GM21360 (cell line): ENCODE measurements around the gene PAQR6.

Source experiments
- ATAC-seq: cut with Tn5 transposase; IDR thresholded peaks from one replicate; pipeline ENCODE4 v1.9.1; 2021; ENCODE audit warnings: mild to moderate bottlenecking, moderate library complexity; ENCODE audit not compliant: unreplicated experiment

PAQR6 gene

DNA sequence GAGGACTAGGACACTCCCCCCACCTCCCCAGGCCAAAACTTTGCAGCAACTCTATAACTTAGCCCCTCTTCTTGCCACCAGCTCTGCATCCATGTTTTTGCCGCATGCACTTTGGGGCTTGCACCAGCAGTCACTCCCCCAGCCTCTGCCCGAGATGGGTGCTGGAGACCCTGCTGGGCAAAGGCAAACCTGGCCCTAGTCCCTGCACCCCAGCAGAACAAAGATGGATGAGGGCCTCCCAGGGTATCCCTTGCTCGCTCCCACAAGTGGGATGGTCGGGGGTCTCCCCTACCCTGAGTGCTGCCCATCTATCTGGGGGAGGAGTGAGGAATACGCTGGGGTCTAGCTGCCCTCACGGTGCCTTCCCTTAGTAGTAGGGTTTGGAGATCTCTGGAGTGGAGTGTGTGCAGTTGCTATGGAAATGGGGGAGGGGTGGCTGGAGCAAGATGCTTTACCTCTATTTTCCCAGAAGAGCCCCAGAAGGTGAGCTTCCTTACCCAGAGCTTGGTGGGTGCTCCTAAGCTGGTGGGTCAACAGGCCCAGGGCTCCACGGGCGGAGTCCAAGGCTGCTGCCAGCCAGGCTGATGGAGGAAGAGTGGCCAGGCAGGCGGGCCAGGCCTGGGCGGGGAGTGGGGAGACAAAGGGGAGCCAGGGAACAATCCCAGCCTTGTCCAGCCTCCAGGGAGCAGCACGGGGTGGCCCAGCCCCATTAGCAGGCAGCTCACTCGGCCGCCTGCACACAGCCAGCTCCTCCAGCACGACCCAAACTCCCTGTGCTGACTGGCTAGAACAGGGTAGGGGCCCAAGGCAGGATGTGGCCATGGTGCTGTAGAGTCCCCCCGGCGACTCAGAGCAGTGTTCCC, at the start of gene PAQR6:
TSS of gene PAQR6 (minus strand) at position 597 of the 863 bp plus-strand sequence. CDS start 1,325 bp downstream, outside the sequence.
- no peak for ATAC-seq

DNA sequence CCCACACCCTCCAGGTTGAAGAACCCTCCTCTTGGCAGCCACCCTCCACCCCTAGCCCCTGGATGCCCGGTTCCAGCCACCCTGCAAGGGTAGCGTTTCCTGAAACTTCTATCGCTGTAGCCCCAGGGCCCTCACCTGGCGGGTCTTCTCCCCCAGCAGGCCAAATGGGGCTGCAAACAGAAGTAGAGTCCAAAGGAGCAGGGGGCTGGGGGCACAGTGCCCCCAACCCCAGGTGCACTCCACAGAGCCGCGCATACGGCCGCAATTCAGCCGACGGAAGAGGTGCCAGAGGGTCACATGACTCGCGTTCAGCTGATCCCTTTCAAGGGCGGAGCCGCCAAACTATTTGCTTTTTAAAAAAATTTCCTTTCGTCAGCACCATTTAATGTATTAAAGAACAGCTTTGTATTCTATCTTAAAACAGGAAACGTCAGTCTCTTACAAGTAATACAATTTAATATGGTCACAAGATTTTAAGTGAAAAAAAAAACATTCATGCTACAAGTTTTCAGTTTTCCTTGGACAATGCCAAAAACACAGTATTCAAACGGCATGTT, 47.6 kb upstream of the PAQR6 start, which contains the start of gene GLMP:
TSS of gene GLMP (minus strand) at position 289 of the 557 bp plus-strand sequence. CDS start at position 255, 34 bp downstream.
- no peak for ATAC-seq

DNA sequence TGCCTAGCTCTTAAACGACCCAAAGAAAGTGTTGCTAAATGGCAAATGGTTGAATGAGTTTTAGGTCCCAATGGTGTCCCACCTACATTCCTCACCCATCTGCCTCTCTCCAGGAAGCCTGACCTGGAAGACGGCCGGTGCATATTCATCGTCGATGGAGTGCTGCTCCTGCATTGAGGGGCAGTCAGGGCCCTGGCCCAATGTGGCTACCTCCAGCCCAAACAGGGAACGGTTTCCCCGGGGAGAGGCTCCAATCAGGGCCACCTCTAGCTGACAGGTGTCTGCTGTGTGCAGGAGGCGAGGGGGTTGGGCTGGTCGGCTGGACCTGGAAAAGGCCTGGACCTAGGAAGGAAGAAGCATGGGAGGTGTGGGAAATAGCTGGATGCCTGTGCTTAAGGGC, 46.0 kb upstream of the PAQR6 start:
- ATAC-seq: no peak

DNA sequence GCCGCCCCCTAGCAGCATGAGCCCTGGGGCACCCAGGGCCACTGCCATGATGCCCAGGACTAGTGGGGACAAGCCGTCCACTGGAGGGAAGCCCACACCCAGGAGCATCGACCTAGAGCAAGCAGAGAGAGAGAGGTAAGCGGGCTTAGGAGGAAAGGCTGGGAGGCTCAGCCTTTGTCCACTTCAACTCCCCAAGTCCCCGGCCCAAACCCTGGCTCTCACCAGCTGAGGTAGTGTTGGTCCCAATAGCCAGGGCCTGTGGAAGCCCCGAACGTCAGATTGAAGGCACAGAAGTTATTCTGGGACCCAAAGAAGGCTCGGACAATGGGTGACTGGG, 45.2 kb upstream of the PAQR6 start:
- no peak for ATAC-seq

GRCh38 chr1:156291226-156292061, 43.6 kb upstream of the PAQR6 start:
- ATAC-seq: no peak

GRCh38 chr1:156289857-156290256, 42.0 kb upstream of the PAQR6 start:
- ATAC-seq: no peak

GRCh38 chr1:156286061-156286460, 38.2 kb upstream of the PAQR6 start:
- no peak for ATAC-seq

- no peak for ATAC-seq
These were observed 37.6 kb upstream of the PAQR6 start for GRCh38 chr1:156285437-156285836.

DNA sequence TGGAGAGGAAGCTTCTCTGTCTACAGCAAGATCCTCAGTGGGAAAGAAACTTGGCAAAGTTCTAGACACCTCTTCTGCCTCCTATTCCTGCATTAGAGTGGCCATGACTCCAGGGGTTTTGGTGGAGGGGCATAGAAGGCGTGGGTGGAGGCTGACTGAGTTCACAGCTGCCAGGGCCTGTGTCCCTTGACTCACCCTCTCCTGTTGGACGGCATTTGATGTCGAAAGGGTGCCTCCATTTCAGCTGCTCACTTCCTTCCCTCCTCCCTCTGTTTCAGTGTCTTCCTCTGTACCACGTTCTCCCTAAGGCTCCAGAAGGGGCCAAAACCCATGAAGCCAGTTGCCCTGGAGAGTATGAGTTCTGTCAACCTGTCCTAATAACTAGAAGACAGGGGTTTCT, 36.9 kb upstream of the PAQR6 start:
- no peak for ATAC-seq

GRCh38 chr1:156284112-156284511, 36.3 kb upstream of the PAQR6 start, which contains the start of gene TMEM79:
TSS of gene TMEM79 (plus strand) at chr1:156284325. CDS start at chr1:156285227, 902 bp downstream.
- ATAC-seq: no peak

GRCh38 chr1:156283521-156283920, 35.7 kb upstream of the PAQR6 start:
- ATAC-seq: no peak

- peak; percentile 84 for ATAC-seq
These were observed 34.8 kb upstream of the PAQR6 start, which contains the start of gene SMG5 for GRCh38 chr1:156282479-156283222. TSS of gene SMG5 (minus strand) at chr1:156282825. CDS start at chr1:156282680, 145 bp downstream.

- ATAC-seq: peak; percentile 8
These were observed 34.0 kb upstream of the PAQR6 start for GRCh38 chr1:156281693-156282478.

DNA sequence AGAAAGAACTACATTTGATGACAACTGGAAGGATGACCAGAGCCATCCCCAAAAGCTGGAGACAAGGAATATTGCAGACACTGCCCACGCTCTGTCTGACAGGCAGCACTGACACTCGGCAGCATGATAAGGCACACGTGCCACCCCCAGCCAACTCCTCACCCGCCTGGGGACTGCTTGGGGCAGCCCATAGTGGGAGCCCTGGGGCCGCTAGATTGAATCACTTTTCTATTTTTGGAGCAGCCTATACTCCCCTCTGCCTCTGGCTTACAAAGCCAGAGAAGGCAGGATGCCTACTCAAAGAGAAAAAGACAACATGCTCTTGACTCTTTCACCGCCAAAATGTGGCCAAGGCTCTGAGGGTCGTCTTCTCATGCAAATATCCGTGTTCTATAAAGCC, 33.4 kb upstream of the PAQR6 start:
- peak; percentile 45 for ATAC-seq

- no peak for ATAC-seq
These were observed 32.0 kb upstream of the PAQR6 start for GRCh38 chr1:156279837-156280236.

GRCh38 chr1:156276966-156277381, 29.1 kb upstream of the PAQR6 start:
- ATAC-seq: no peak

GRCh38 chr1:156276532-156276931, 28.7 kb upstream of the PAQR6 start:
- no peak for ATAC-seq

GRCh38 chr1:156270314-156270713, 22.5 kb upstream of the PAQR6 start:
- no peak for ATAC-seq

GRCh38 chr1:156268336-156268735, 20.5 kb upstream of the PAQR6 start:
- no peak for ATAC-seq

- ATAC-seq: no peak
These were observed 18.2 kb upstream of the PAQR6 start for GRCh38 chr1:156266051-156266450.
